KMS-11 (cell line): ENCODE data around the gene KIF17.

Source experiments
- H2AFZ ChIP-seq: fragments of 200-600 bp; sonication (generic); 2 replicates; pipeline ENCODE4 v1.6.1; 2016; ENCODE audit warnings: antibody characterized with exemption, mixed run types, low read depth
- H3K27ac ChIP-seq: fragments of 200-600 bp; sonication (generic); 2 replicates; pipeline ENCODE4 v1.6.1; 2016; ENCODE audit warnings: mild to moderate bottlenecking, mixed run types
- H3K27me3 ChIP-seq: fragments of 200-600 bp; sonication (generic); 2 replicates; pipeline ENCODE4 v1.6.1; 2017; ENCODE audit warnings: mild to moderate bottlenecking, low read depth, mixed run types, moderate library complexity; ENCODE audit not compliant: insufficient read depth
- H3K36me3 ChIP-seq: fragments of 200-600 bp; sonication (generic); 2 replicates; pipeline ENCODE4 v1.6.1; 2017; ENCODE audit warnings: mild to moderate bottlenecking, mixed run types; ENCODE audit not compliant: insufficient read depth
- H3K4me1 ChIP-seq: fragments of 200-600 bp; sonication (generic); 2 replicates; pipeline ENCODE4 v1.6.1; 2016; ENCODE audit warnings: mild to moderate bottlenecking, low read depth, mixed run types; ENCODE audit not compliant: poor library complexity, severe bottlenecking
- H3K4me2 ChIP-seq: fragments of 200-600 bp; sonication (generic); 2 replicates; pipeline ENCODE4 v1.7.0; 2016; ENCODE audit warnings: mild to moderate bottlenecking, mixed run types
- H3K4me3 ChIP-seq: fragments of 200-600 bp; sonication (generic); IDR thresholded peaks from 2 replicates; pipeline ENCODE4 v1.6.1; 2017; ENCODE audit warnings: low read depth, low read length, mixed read lengths; ENCODE audit not compliant: insufficient read depth
- H3K79me2 ChIP-seq: fragments of 200-600 bp; sonication (generic); 2 replicates; pipeline ENCODE4 v1.6.1; 2016; ENCODE audit warnings: low read depth, mixed run types; ENCODE audit not compliant: insufficient read depth
- H3K9ac ChIP-seq: fragments of 200-600 bp; sonication (generic); 2 replicates; pipeline ENCODE4 v1.6.1; 2016; ENCODE audit warnings: mild to moderate bottlenecking, mixed run types
- H4K20me1 ChIP-seq: fragments of 200-600 bp; sonication (generic); 2 replicates; pipeline ENCODE4 v1.6.1; 2016; ENCODE audit warnings: mild to moderate bottlenecking, mixed run types; ENCODE audit not compliant: insufficient read depth
- CTCF ChIP-seq: fragments of 200-600 bp; sonication (generic); conservative IDR thresholded peaks from 2 replicates; pipeline ENCODE4 v1.6.1; 2017; ENCODE audit warnings: low read depth, mild to moderate bottlenecking, antibody characterized with exemption, low read length, moderate library complexity, mixed read lengths

KIF17 gene

GRCh38 chr1:20753589-20753988 lies 35.8 kb upstream of the KIF17 start:
- Histone ChIP-seq H3K4me1 (peaks cover 26% of the 10 kb centered on the region), H4K20me1 (0 out of 2 replicates have a peak, but pooled peaks cover 7% of the 10 kb centered on the region), H3K27me3 (no peaks in the 10 kb centered on the region), H3K4me3 (no peak overlapping the region), H3K27ac (peak overlapping the region; percentile 15; the same call in 1 of the 2 replicates), H3K9ac (no peak overlapping the region), H3K4me2 (peak overlapping the region; percentile 15; the same call in 1 of the 2 replicates), H3K79me2 (no peaks in the 10 kb centered on the region), H3K36me3 (no peaks in the 10 kb centered on the region; the same call in 1 of the 2 replicates), H2AFZ (no peak overlapping the region)
- no peak for TF ChIP-seq CTCF

- Histone ChIP-seq H3K79me2 (no peaks in the 10 kb centered on the region), H3K27ac (no peak overlapping the region), H3K36me3 (no peaks in the 10 kb centered on the region; the same call in 1 of the 2 replicates)
These were observed 33.7 kb upstream of the KIF17 start for GRCh38 chr1:20751462-20751990.

GRCh38 chr1:20742671-20743070 lies 24.9 kb upstream of the KIF17 start:
- H3K9ac ChIP-seq, result no peak overlapping the region
- H3K4me1 ChIP-seq, result no peaks in the 10 kb centered on the region
- H3K4me3 ChIP-seq, result no peak overlapping the region
- no peak overlapping the region for H3K4me2 ChIP-seq
- no peaks in the 10 kb centered on the region for H3K79me2 ChIP-seq
- no peak overlapping the region for H2AFZ ChIP-seq
- H3K27me3 ChIP-seq, result no peaks in the 10 kb centered on the region
- H3K27ac ChIP-seq, result no peak overlapping the region
- no peak for TF ChIP-seq CTCF
- H3K36me3 ChIP-seq, result peaks cover 14% of the 10 kb centered on the region; the same call in 1 of the 2 replicates
- H4K20me1 ChIP-seq, result no peaks in the 10 kb centered on the region; the same call in 1 of the 2 replicates

More at GRCh38 chr1:20751462-20751990, 33.7 kb upstream of the KIF17 start:
- TF ChIP-seq CTCF, result no peak
- H3K4me1 ChIP-seq, result peaks cover 26% of the 10 kb centered on the region
- H2AFZ ChIP-seq, result no peak overlapping the region
- no peak overlapping the region for H3K9ac ChIP-seq
- H3K27me3 ChIP-seq, result no peaks in the 10 kb centered on the region
- H3K4me3 ChIP-seq, result no peak overlapping the region
- no peak overlapping the region for H3K4me2 ChIP-seq
- 0 out of 2 replicates have a peak, but pooled peaks cover 7% of the 10 kb centered on the region for H4K20me1 ChIP-seq

GRCh38 chr1:20740781-20741180 lies 23.0 kb upstream of the KIF17 start:
- Histone ChIP-seq H2AFZ (no peak overlapping the region), H3K4me1 (no peaks in the 10 kb centered on the region), H3K4me3 (no peak overlapping the region), H3K4me2 (no peak overlapping the region), H4K20me1 (no peaks in the 10 kb centered on the region; the same call in 1 of the 2 replicates), H3K9ac (no peak overlapping the region), H3K36me3 (peaks cover 12% of the 10 kb centered on the region; the same call in 1 of the 2 replicates), H3K27ac (no peak overlapping the region), H3K79me2 (no peaks in the 10 kb centered on the region), H3K27me3 (no peaks in the 10 kb centered on the region)
- TF ChIP-seq CTCF, result no peak
